ENCODE measurements around the gene MS4A10. TPM values are rescaled to one million over a fixed set of nuclear protein-coding genes. Genes with fewer than 3 reads are reported as not detected.

The MS4A10 gene
- total and polyA plus RNA-seq, 2 of the 8 experiments (the other 6 are each of a cell fraction or from before 2014, with no cell fraction given): not detected

GRCh38 chr11:60785806-60786361 lies 751 bp downstream of the MS4A10 start:
- CTCF ChIA-PET (ENCODE audit: partially characterized antibody): interaction anchor here (0.7 to 2.2 kb wide), 8 partner anchors 8 to 102 kb away, joined by 3 to 11 read pairs (median 5); no protein-coding TSS in a partner anchor
- TF ChIP-seq SRF (IDR thresholded peaks at IDR 0.05; ENCODE audit: low read depth, low read length) (no peak), SAP30 (IDR thresholded peaks at IDR 0.05; ENCODE audit: insufficient read depth, insufficient replicate concordance, low read length) (no peak), EZH2 (IDR thresholded peaks at IDR 0.05; ENCODE audit: low read depth, low read length, severe bottlenecking) (no peak), USF2 (IDR thresholded peaks at IDR 0.05; ENCODE audit: low read length) (no peak), KDM1A (IDR thresholded peaks at IDR 0.05; ENCODE audit: borderline replicate concordance, low read length) (no peak), GTF2F1 (IDR thresholded peaks at IDR 0.05; ENCODE audit: borderline replicate concordance, low read depth, low read length) (no peak), GABPA (IDR thresholded peaks at IDR 0.05; ENCODE audit: borderline replicate concordance, insufficient read depth, low read length) (no peak), TCF12 (IDR thresholded peaks at IDR 0.05; ENCODE audit: low read depth, low read length) (no peak), ASH2L (IDR thresholded peaks at IDR 0.05; ENCODE audit: low read length) (no peak), NRF1 (IDR thresholded peaks at IDR 0.05; ENCODE audit: low read depth, low read length) (no peak), RBBP5 (IDR thresholded peaks at IDR 0.05; ENCODE audit: borderline replicate concordance, low read depth, low read length) (no peak), CBX8 (IDR thresholded peaks at IDR 0.05; ENCODE audit: borderline replicate concordance, low read depth, low read length) (no peak)

More at GRCh38 chr11:60785806-60786361, 751 bp downstream of the MS4A10 start:
- Histone ChIP-seq H4K8ac (ENCODE audit: extremely low read depth, insufficient read depth, low read length) (no peak overlapping the region), H3K4me2 (ENCODE audit: insufficient read depth in 1 of 2, low read depth in 2 of 2, low read length in 2 of 2) (no peak overlapping the region), H3K27ac (ENCODE audit: low read depth, low read length) (no peak overlapping the region), H2BK15ac (ENCODE audit: low read length) (no peak overlapping the region), H3K9ac (replicated peaks in 1 of 4; ENCODE audit: extremely low read depth in 1 of 4, low read depth in 3 of 4, low read length in 3 of 4) (no peak overlapping the region), H3K36me3 (ENCODE audit: control insufficient read depth in 2 of 4, insufficient read depth in 4 of 4, low read length in 3 of 4) (no peaks in the 10 kb centered on the region), H3K79me1 (ENCODE audit: low read depth, low read length) (no peaks in the 10 kb centered on the region), H3K4me1 (replicated peaks in 1 of 4; ENCODE audit: control insufficient read depth in 3 of 4, insufficient read depth in 4 of 4, low read length in 3 of 4) (no peaks in the 10 kb centered on the region; a peak in 1 of 7 replicates), H4K5ac (ENCODE audit: insufficient read length, low read depth, low read length) (no peak overlapping the region), H2BK20ac (ENCODE audit: low read length) (no peak overlapping the region), H2BK5ac (ENCODE audit: low read depth, low read length) (no peak overlapping the region), H3K27me3 (replicated peaks in 1 of 4; ENCODE audit: control insufficient read depth in 3 of 4, extremely low read depth in 1 of 4, insufficient read depth in 3 of 4, low read length in 3 of 4) (no peaks in the 10 kb centered on the region; a peak in 1 of 7 replicates), H2AFZ (ENCODE audit: low read length) (no peak overlapping the region), H4K20me1 (replicated peaks in 1 of 2; ENCODE audit: control insufficient read depth in 1 of 2, insufficient read depth in 2 of 2, low read length in 2 of 2) (no peaks in the 10 kb centered on the region), H2BK12ac (ENCODE audit: low read depth, low read length) (no peak overlapping the region), H3K9me3 (ENCODE audit: insufficient read depth in 2 of 2, low read depth in 1 of 2, low read length in 1 of 2) (peaks cover 3 to 12% of the 10 kb centered on the region in 2 experiments; a peak in 2 of 4 replicates), H3K18ac (ENCODE audit: extremely low read depth, low read length) (no peak overlapping the region), H2AK5ac (ENCODE audit: low read depth, low read length) (no peak overlapping the region), H3K23ac (ENCODE audit: insufficient read length) (no peak overlapping the region), H4K91ac (replicated peaks; ENCODE audit: insufficient read length, low read length) (no peak overlapping the region), H3K14ac (ENCODE audit: insufficient read length) (no peak overlapping the region), H3K79me2 (ENCODE audit: control insufficient read depth in 1 of 2, insufficient read depth in 2 of 2, low read length in 2 of 2) (no peaks in the 10 kb centered on the region), H3K4ac (replicated peaks; ENCODE audit: insufficient read length, low read depth, low read length) (no peak overlapping the region), H2BK120ac (replicated peaks; ENCODE audit: low read depth, low read length) (no peak overlapping the region), H3K4me3 (ENCODE audit: extremely low read depth in 1 of 4, insufficient read depth in 2 of 4, low read depth in 3 of 4, low read length in 4 of 4) (no peak overlapping the region), H3K56ac (replicated peaks; ENCODE audit: insufficient read length, low read depth, low read length) (peak overlapping the region; percentile 51), H3K23me2 (ENCODE audit: low read depth, low read length) (no peaks in the 10 kb centered on the region)
- POLR2A ChIA-PET (ENCODE audit: partially characterized antibody): interaction anchor here (0.9 to 1.0 kb wide), 2 partner anchors 11 to 20 kb away, joined by 3 to 4 read pairs; no protein-coding TSS in a partner anchor
- DNase-seq (ENCODE audit: low read depth in 1 of 2, low spot score in 2 of 2) (no peak), FAIRE-seq (no peak)
- WGBS, 2 experiments (ENCODE audit: extremely low coverage in 1 of 2, insufficient coverage in 1 of 2, insufficient read length in 1 of 2, insufficient replicate concordance in 2 of 2, low coverage in 1 of 2, low lambda C conversion rate in 2 of 2, missing lambda C conversion rate in 1 of 2): 86% methylated on average over 7 of the region's 8 CpGs; no CpG with 5 or more reads in 1 of the 2 experiments

Measured in H1 (cell line).